Esophagus squamous epithelium (tissue), 5 donors: Measurements from ENCODE around the gene VPS35L. TPM values are rescaled to one million over a fixed set of nuclear protein-coding genes. Genes with fewer than 3 reads are reported as not detected.

ENCODE experiments used
- DNase-seq: peaks from one replicate; lab custom pipeline; 2025; lab: John Stamatoyannopoulos, UW
- H3K27ac ChIP-seq, 4 donors: fragments of 200-600 bp; sonication (generic); one replicate each; pipeline ENCODE4 v1.5.1; 2016 to 2019; ENCODE audit warnings: mild to moderate bottlenecking in 1 of 4
- H3K27me3 ChIP-seq, 4 donors: fragments of 200-600 bp; sonication (generic); 1 replicate in 3 of 4; 2 replicates in 1 of 4; pipeline versions ENCODE4 v1.5.1 to v1.6.0; 2017 to 2021; ENCODE audit warnings: antibody characterized with exemption in 1 of 4
- H3K36me3 ChIP-seq, 3 donors: fragments of 200-600 bp; sonication (generic); one replicate each; pipeline ENCODE4 v1.5.1; 2016 to 2019
- H3K4me1 ChIP-seq, 3 donors: fragments of 200-600 bp; sonication (generic); one replicate each; pipeline ENCODE4 v1.5.1; 2017 to 2019
- H3K4me3 ChIP-seq, 4 donors: fragments of 200-600 bp; sonication (generic); 1 replicate in 3 of 4; 2 replicates in 1 of 4; pipeline ENCODE4 v1.5.1; 2016 to 2019; ENCODE audit warnings: mild to moderate bottlenecking in 2 of 4, moderate library complexity in 1 of 4
- H3K9me3 ChIP-seq, 3 donors: fragments of 200-600 bp; sonication (generic); one replicate each; pipeline ENCODE4 v1.5.1; 2016 to 2019
- POLR2A ChIP-seq, 4 donors: fragments of 450-650 bp; IDR thresholded peaks; one replicate each; pipeline ENCODE4 v1.6.1; 2017; ENCODE audit warnings: antibody characterized with exemption in 4 of 4, mild to moderate bottlenecking in 4 of 4, moderate library complexity in 3 of 4
- WGBS, 2 donors: methylation state at CpG; one replicate each; pipeline ENCODE4 v1.1.5; 2018; 5-methylcytosine and 5-hydroxymethylcytosine counted together
- intact Hi-C: fragments of 100-400 bp; cut with DNase I; formaldehyde crosslinking; loops from one replicate; pipeline ENCODE4 v1.15.0; 2022
- total RNA-seq, 4 donors: library from RNA; depleted of rRNA; stranded (reverse); fragments of >200 nt; gene quantifications; one replicate each; pipeline ENCODE4 v1.1.0, GENCODE V29; 2016
- TF ChIP-seq, protein P1 (sequence below), 6 experiments: fragments of 450-650 bp in 4 of 6; fragments of 200-600 bp in 2 of 6; sonication (generic) in 2 of 6; IDR thresholded peaks; one replicate each; pipeline ENCODE4 v1.5.1; 2016 to 2019; ENCODE audit warnings: antibody characterized with exemption in 6 of 6, mild to moderate bottlenecking in 4 of 6, moderate library complexity in 4 of 6
- donor health status: DM: yes; HTN: yes; CAD: no.

VPS35L gene
- total RNA-seq, 4 donors from 2014 or later: 20.8 to 32.9 (median 23.9) TPM

DNA sequence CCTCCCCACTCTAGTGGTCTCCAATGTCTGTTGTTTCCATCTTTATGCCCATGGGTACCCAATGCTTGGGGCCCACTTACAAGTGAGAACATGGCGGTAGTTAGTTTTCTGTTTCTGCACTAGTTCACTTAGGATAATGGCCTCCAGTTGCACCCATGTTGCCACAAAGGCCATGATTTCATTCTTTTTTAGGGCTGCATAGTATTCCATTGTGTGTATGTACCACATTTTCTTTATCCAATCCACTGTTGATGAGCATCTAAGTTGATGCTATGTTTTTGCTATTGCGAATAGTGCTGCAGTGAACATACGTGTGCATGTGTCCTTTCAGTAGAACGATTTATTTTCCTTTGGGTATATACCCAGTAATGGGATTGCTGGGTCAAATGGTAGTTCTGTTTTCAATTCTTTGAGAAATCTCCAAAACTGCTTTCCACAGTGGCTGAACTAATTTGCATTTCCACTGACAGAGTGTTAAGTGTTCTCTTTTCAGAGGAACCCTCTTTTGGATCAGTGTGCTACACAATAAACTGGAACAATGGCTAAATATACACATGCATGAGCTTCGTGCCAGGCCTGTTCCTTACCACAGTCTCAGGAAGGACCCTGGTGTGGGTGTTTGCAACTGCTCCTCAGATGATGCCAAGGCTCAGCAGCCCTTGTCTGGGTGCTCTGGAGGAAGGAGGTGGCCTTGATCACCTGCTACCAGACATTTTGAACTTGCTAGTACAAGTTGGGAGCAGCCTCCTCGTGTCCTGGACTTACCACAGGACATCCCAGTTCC lies 128.1 kb downstream of the VPS35L start:
- TF ChIP-seq, protein P1, sequence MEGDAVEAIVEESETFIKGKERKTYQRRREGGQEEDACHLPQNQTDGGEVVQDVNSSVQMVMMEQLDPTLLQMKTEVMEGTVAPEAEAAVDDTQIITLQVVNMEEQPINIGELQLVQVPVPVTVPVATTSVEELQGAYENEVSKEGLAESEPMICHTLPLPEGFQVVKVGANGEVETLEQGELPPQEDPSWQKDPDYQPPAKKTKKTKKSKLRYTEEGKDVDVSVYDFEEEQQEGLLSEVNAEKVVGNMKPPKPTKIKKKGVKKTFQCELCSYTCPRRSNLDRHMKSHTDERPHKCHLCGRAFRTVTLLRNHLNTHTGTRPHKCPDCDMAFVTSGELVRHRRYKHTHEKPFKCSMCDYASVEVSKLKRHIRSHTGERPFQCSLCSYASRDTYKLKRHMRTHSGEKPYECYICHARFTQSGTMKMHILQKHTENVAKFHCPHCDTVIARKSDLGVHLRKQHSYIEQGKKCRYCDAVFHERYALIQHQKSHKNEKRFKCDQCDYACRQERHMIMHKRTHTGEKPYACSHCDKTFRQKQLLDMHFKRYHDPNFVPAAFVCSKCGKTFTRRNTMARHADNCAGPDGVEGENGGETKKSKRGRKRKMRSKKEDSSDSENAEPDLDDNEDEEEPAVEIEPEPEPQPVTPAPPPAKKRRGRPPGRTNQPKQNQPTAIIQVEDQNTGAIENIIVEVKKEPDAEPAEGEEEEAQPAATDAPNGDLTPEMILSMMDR (IDR thresholded peaks at IDR 0.05): no peak
- TF ChIP-seq POLR2A (IDR thresholded peaks at IDR 0.05): no peak
- Histone ChIP-seq H3K9me3 (no peaks in the 10 kb centered on the region), H3K27me3 (no peaks in the 10 kb centered on the region), H3K27ac (no peak overlapping the region), H3K4me3 (no peak overlapping the region), H3K4me1 (peaks cover 0 to 3% (median 0%) of the 10 kb centered on the region in 3 donors), H3K36me3 (peaks cover 6 to 91% (median 12%) of the 10 kb centered on the region in 3 donors)
- intact Hi-C loops: no loop called here
- 90% methylated on average over 6 of the region's 6 CpGs for WGBS, 2 donors
- DNase-seq: no peak

DNA sequence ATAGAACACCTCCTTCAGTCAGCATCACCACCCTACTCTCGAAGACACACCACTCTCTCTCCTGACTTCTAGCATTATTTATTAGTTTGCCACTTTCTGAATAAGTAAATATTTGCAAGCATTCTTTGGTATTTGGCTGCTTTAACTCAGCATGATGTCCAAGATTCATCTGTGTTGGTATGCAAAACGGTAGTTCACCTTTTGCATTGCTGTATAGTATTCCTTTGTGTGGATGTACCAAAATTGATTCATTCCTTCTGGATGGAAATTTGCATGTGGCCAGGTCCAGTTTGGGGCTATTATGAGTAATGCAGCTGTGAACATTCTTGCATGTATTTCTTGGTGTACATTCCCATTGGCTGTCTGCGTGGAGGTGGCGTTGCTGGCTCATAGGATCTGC lies 129.7 kb downstream of the VPS35L start:
- H3K27ac ChIP-seq: no peak overlapping the region
- WGBS, 2 donors: 95 to 100% methylated on average over 4 of the region's 4 CpGs
- TF ChIP-seq, protein P1 (IDR thresholded peaks at IDR 0.05): no peak
- no peak for TF ChIP-seq POLR2A (IDR thresholded peaks at IDR 0.05)
- peaks cover 0 to 13% (median 5%) of the 10 kb centered on the region in 3 donors for H3K4me1 ChIP-seq
- no peak overlapping the region for H3K4me3 ChIP-seq
- peaks cover 6 to 87% (median 12%) of the 10 kb centered on the region in 3 donors for H3K36me3 ChIP-seq
- intact Hi-C loops: no loop called here
- no peak for DNase-seq
- H3K9me3 ChIP-seq: no peaks in the 10 kb centered on the region
- H3K27me3 ChIP-seq: no peaks in the 10 kb centered on the region

DNA sequence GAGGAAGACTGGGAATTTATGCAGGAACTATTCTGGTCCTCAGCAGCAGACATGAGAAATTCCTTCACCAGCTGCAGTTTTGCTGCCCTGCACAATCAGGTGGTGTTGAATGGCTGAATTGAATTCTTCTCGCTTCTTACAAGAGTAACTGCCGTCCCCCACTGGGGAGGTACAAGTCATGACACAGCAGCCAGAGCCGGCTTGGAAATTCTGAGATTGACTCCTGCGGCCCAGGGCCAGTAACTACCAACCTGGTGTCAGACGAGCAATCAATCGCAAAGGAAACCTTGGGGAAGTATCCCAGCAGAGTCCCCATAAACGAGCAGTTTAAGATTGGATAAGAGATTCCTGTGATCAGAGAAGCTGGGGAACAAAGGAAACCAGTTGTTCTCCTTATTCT lies 131.8 kb downstream of the VPS35L start:
- H3K9me3 ChIP-seq: no peaks in the 10 kb centered on the region
- no peak for DNase-seq
- H3K4me3 ChIP-seq: no peak overlapping the region
- no peak overlapping the region for H3K27ac ChIP-seq
- no peaks in the 10 kb centered on the region for H3K27me3 ChIP-seq
- no peak for TF ChIP-seq POLR2A (IDR thresholded peaks at IDR 0.05)
- TF ChIP-seq, protein P1 (IDR thresholded peaks at IDR 0.05): no peak
- H3K36me3 ChIP-seq: peaks cover 6 to 83% (median 12%) of the 10 kb centered on the region in 3 donors
- intact Hi-C loops: no loop called here
- H3K4me1 ChIP-seq: peaks cover 0 to 24% (median 8%) of the 10 kb centered on the region in 3 donors
- 87 to 91% methylated on average over 5 to 7 of the region's 7 CpGs for WGBS, 2 donors

DNA sequence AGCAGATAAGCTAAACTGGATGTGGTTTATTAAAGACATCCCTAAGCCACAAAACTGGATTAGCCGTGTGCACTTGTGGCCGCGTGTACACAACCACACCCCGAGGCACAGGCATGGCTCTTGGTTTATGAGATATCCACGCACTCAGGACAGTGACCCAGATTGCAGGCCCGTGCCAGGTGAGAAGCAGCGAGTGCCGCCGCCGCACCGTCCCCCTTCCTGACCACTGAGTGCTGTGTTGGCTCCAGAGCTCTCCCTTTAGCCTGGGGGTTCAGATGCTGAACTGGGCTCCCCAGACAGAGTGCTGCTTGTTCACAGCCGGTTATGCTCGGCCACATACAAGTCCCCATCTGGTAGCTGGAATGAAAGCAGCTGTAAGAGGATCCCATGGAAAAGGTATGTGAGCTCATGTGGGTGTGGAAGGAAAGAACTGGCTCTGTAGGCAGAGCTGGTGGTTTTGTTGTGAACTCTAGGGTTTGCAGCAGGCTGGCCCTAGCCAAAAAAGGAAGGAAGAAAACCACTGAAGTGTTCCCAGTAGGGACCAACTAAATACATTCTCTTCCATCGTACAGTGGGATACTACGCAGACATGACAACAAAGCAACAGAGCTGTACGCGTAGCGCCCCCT lies 133.0 kb downstream of the VPS35L start:
- H3K4me1 ChIP-seq: peaks cover 0 to 24% (median 8%) of the 10 kb centered on the region in 3 donors
- peak overlapping the region in 1 of 4 donors; percentile 11 for H3K27ac ChIP-seq
- DNase-seq: no peak
- intact Hi-C loops: no loop called here
- TF ChIP-seq POLR2A (IDR thresholded peaks at IDR 0.05): no peak
- TF ChIP-seq, protein P1 (IDR thresholded peaks at IDR 0.05): no peak
- H3K36me3 ChIP-seq: peaks cover 4 to 83% (median 6%) of the 10 kb centered on the region in 3 donors
- H3K27me3 ChIP-seq: no peaks in the 10 kb centered on the region
- no peaks in the 10 kb centered on the region for H3K9me3 ChIP-seq
- WGBS, 2 donors: 87 to 89% methylated on average over 11 to 16 of the region's 18 CpGs
- no peak overlapping the region for H3K4me3 ChIP-seq

DNA sequence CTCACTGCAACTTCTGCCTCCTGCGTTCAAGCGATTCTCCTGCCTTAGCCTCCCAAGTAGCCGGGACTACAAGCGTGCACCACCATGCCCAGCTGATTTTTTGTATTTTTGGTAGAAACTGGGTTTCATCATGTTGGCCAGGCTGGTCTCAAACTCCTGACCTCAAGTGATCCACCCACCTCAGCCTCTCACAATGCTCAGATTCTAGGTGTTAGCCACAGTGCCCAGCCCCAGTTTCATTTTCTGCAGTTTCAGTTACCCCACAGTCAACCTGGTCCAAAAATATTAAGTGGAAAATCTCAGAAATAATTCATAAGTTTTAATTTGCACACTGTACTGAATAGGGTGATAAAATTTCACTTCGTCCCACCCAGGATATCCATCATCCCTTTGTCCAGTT lies 133.8 kb downstream of the VPS35L start:
- Histone ChIP-seq H3K9me3 (no peaks in the 10 kb centered on the region), H3K4me3 (no peak overlapping the region), H3K27me3 (no peaks in the 10 kb centered on the region), H3K4me1 (peaks cover 0 to 24% (median 8%) of the 10 kb centered on the region in 3 donors), H3K27ac (peak overlapping the region in 2 of 4 donors; percentile 31 to 43), H3K36me3 (peaks cover 4 to 81% (median 6%) of the 10 kb centered on the region in 3 donors)
- intact Hi-C loops: no loop called here
- no peak for DNase-seq
- TF ChIP-seq, protein P1 (IDR thresholded peaks at IDR 0.05): no peak
- no peak for TF ChIP-seq POLR2A (IDR thresholded peaks at IDR 0.05)
- 81 to 94% methylated on average over 1 to 5 of the region's 5 CpGs for WGBS, 2 donors
